PC-3 (cell line): Measurements from ENCODE around the gene DRG1. TPM values are rescaled to one million over a fixed set of nuclear protein-coding genes. Genes with fewer than 3 reads are reported as not detected.

Source experiments
- ATAC-seq: fragments of 200-7000 bp; cut with Tn5 transposase; 2 replicates; pipeline ENCODE4 v1.9.1; 2020; ENCODE audit warnings: mild to moderate bottlenecking, moderate library complexity
- BruUV-seq: library from RNA; stranded (reverse); fragments of 400-500 nt; replicated peaks from 2 replicates; lab custom pipeline; 2021; lab: Mats Ljungman, UMichigan
- CTCF ChIA-PET: fragments of 300-600 bp; sonication (Branson Sonifier 250); formaldehyde crosslinking; loops from one replicate; lab custom pipeline; 2022; ENCODE audit warnings: antibody characterized with exemption; lab: Charles Lee
- POLR2A ChIA-PET: fragments of 300-600 bp; sonication (Branson Sonifier 250); formaldehyde crosslinking; loops from one replicate; lab custom pipeline; 2022; ENCODE audit warnings: antibody characterized with exemption; ENCODE audit not compliant: unreplicated experiment; lab: Charles Lee
- DNase-seq: peaks from one replicate; pipeline ENCODE4 v3.0.0-alpha.2; 2015
- H2AFZ ChIP-seq: fragments of 300-600 bp; sonication (generic); 2 replicates; pipeline ENCODE4 v1.6.0; 2016; ENCODE audit warnings: antibody characterized with exemption, low read length
- H3F3A ChIP-seq: fragments of 300-600 bp; sonication (generic); one replicate; pipeline ENCODE4 v1.6.0; 2017; ENCODE audit warnings: antibody characterized with exemption, low read length, control low read depth, mild to moderate bottlenecking; ENCODE audit not compliant: unreplicated experiment
- H3K27ac ChIP-seq: fragments of 300-600 bp; sonication (generic); 2 replicates; pipeline ENCODE4 v1.5.1; 2016; ENCODE audit warnings: mild to moderate bottlenecking, low read length
- H3K27me3 ChIP-seq: fragments of 300-600 bp; sonication (generic); 2 replicates; pipeline ENCODE4 v1.6.1; 2016; ENCODE audit warnings: low read length, mixed read lengths
- H3K36me3 ChIP-seq: fragments of 300-600 bp; sonication (generic); 2 replicates; pipeline ENCODE4 v1.6.1; 2016; ENCODE audit warnings: low read depth, mixed run types, low read length, mixed read lengths
- H3K4me1 ChIP-seq: fragments of 300-600 bp; sonication (generic); 2 replicates; pipeline ENCODE4 v1.5.1; 2016; ENCODE audit warnings: low read length; ENCODE audit not compliant: insufficient read depth
- H3K4me2 ChIP-seq: fragments of 300-600 bp; sonication (generic); 2 replicates; pipeline ENCODE4 v1.6.0; 2016; ENCODE audit warnings: low read length
- H3K4me3 ChIP-seq: fragments of 300-600 bp; sonication (generic); 2 replicates; pipeline ENCODE4 v1.5.1; 2016; ENCODE audit warnings: mild to moderate bottlenecking, low read length, mixed read lengths
- H3K79me2 ChIP-seq: fragments of 300-600 bp; sonication (generic); 2 replicates; pipeline ENCODE4 v1.6.1; 2017; ENCODE audit warnings: low read length, mixed read lengths
- H3K9ac ChIP-seq: fragments of 300-600 bp; sonication (generic); 2 replicates; pipeline ENCODE4 v1.6.0; 2016; ENCODE audit warnings: mild to moderate bottlenecking, low read length
- H3K9me2 ChIP-seq: fragments of 300-600 bp; sonication (generic); replicated peaks from 2 replicates; pipeline ENCODE4 v1.6.1; 2016; ENCODE audit warnings: mixed run types, low read length, mixed read lengths
- H3K9me3 ChIP-seq: fragments of 300-600 bp; sonication (generic); 2 replicates; pipeline ENCODE4 v1.6.1; 2016; ENCODE audit warnings: low read length, mixed read lengths
- H4K20me1 ChIP-seq: fragments of 300-600 bp; sonication (generic); 2 replicates; pipeline ENCODE4 v1.6.1; 2016; ENCODE audit warnings: low read length, mixed read lengths
- CTCF ChIP-seq: fragments of 300-600 bp; sonication (generic); conservative IDR thresholded peaks from 2 replicates; pipeline ENCODE4 v1.5.1; 2017; ENCODE audit warnings: antibody characterized with exemption, low read depth, mild to moderate bottlenecking, low read length
- EZH2 ChIP-seq: fragments of 300-600 bp; sonication (generic); IDR thresholded peaks from one replicate; pipeline ENCODE4 v1.6.1; 2017; ENCODE audit warnings: antibody characterized with exemption, mild to moderate bottlenecking, low read length; ENCODE audit not compliant: unreplicated experiment
- EZH2phosphoT487 ChIP-seq: fragments of 300-600 bp; sonication (generic); IDR thresholded peaks from 2 replicates; pipeline ENCODE4 v1.6.1; 2018; ENCODE audit warnings: mild to moderate bottlenecking, antibody characterized with exemption, low read length, borderline replicate concordance
- intact Hi-C: fragments of 100-400 bp; cut with micrococcal nuclease; formaldehyde crosslinking; loops from 2 replicates; pipeline ENCODE4 v1.9.0; 2023
- total RNA-seq: library from RNA; depleted of rRNA; stranded (reverse); fragments of >200 nt; gene quantifications from 2 replicates; pipeline ENCODE4 v1.2.3, GENCODE V29; 2014

The DRG1 gene
- total RNA-seq, 1 experiment from 2014 or later: 49.9 TPM

GRCh38 chr22:31440681-31441080 lies 41.3 kb downstream of the DRG1 start:
- TF ChIP-seq EZH2: no peak
- no peak for TF ChIP-seq EZH2phosphoT487
- no peak for TF ChIP-seq CTCF
- no peaks in the 10 kb centered on the region for H3K27me3 ChIP-seq
- H4K20me1 ChIP-seq: no peaks in the 10 kb centered on the region
- no peaks in the 10 kb centered on the region for H3K9me2 ChIP-seq
- POLR2A ChIA-PET: no interaction called here
- intact Hi-C loops: no loop called here
- no peaks in the 10 kb centered on the region for H3K9me3 ChIP-seq
- no peak overlapping the region for H3K9ac ChIP-seq
- no peak for ATAC-seq
- CTCF ChIA-PET: no interaction called here
- BruUV-seq: no TSS peak
- H3K27ac ChIP-seq: no peak overlapping the region
- H3F3A ChIP-seq: no peaks in the 10 kb centered on the region
- no peaks in the 10 kb centered on the region for H3K4me1 ChIP-seq
- H3K4me3 ChIP-seq: no peak overlapping the region
- DNase-seq: no peak
- no peak overlapping the region for H2AFZ ChIP-seq
- H3K4me2 ChIP-seq: no peak overlapping the region
- peaks cover 34% of the 10 kb centered on the region for H3K36me3 ChIP-seq
- no peaks in the 10 kb centered on the region for H3K79me2 ChIP-seq

GRCh38 chr22:31441652-31442051 lies 42.2 kb downstream of the DRG1 start:
- Histone ChIP-seq H3K27me3 (no peaks in the 10 kb centered on the region), H3K4me3 (no peak overlapping the region), H3K9ac (no peak overlapping the region), H3K27ac (no peak overlapping the region), H3K4me2 (no peak overlapping the region), H3K36me3 (peaks cover 25% of the 10 kb centered on the region), H3K4me1 (no peaks in the 10 kb centered on the region), H3K9me3 (no peaks in the 10 kb centered on the region), H3K9me2 (no peaks in the 10 kb centered on the region), H3K79me2 (no peaks in the 10 kb centered on the region), H2AFZ (no peak overlapping the region), H4K20me1 (no peaks in the 10 kb centered on the region), H3F3A (no peaks in the 10 kb centered on the region)
- intact Hi-C loops: no loop called here
- no TSS peak for BruUV-seq
- ChIA-PET POLR2A (interaction anchor here (0.6 kb wide), 2 partner anchors 233 to 1697 kb away, joined by 4 to 5 read pairs; no protein-coding TSS in a partner anchor), CTCF (no interaction called here)
- ATAC-seq (no peak), DNase-seq (no peak)
- TF ChIP-seq EZH2 (no peak), EZH2phosphoT487 (no peak), CTCF (no peak)

- no peaks in the 10 kb centered on the region for H3K9me2 ChIP-seq
- H3K27ac ChIP-seq: no peak overlapping the region
- H3K27me3 ChIP-seq: no peaks in the 10 kb centered on the region
- no peaks in the 10 kb centered on the region for H3F3A ChIP-seq
- no peak for TF ChIP-seq EZH2phosphoT487
- TF ChIP-seq EZH2: no peak
- TF ChIP-seq CTCF: no peak
- no peak for DNase-seq
- H3K4me1 ChIP-seq: no peaks in the 10 kb centered on the region
- no TSS peak for BruUV-seq
- no peak overlapping the region for H2AFZ ChIP-seq
- no peaks in the 10 kb centered on the region for H3K9me3 ChIP-seq
- intact Hi-C loops: no loop called here
- CTCF ChIA-PET: no interaction called here
- H3K36me3 ChIP-seq: peaks cover 19% of the 10 kb centered on the region; the same call in 1 of the 2 replicates
- ATAC-seq: no peak
- H3K4me2 ChIP-seq: no peak overlapping the region
- H3K79me2 ChIP-seq: no peaks in the 10 kb centered on the region
- POLR2A ChIA-PET: no interaction called here
- no peak overlapping the region for H3K4me3 ChIP-seq
- H3K9ac ChIP-seq: no peak overlapping the region
- H4K20me1 ChIP-seq: no peaks in the 10 kb centered on the region
Measured at GRCh38 chr22:31442768-31443489, 43.5 kb downstream of the DRG1 start.
